ENCODE data around the gene TBX1. TPM values are rescaled to one million over a fixed set of nuclear protein-coding genes. Genes with fewer than 3 reads are reported as not detected.

TBX1 gene
- total RNA-seq, 1 donor from 2014 or later: 0.29 TPM

GRCh38 chr22:19815093-19815822, 54.7 kb downstream of the TBX1 start:
- intact Hi-C loops (cut with micrococcal nuclease): no loop called here
- Mint-ChIP-seq H3K27ac (no peak overlapping the region), H3K9me3 (no peaks in the 10 kb centered on the region), H3K4me1 (ENCODE audit: low read depth) (no peaks in the 10 kb centered on the region), H3K27me3 (ENCODE audit: insufficient read depth) (no peaks in the 10 kb centered on the region), H3K36me3 (ENCODE audit: low read depth) (no peaks in the 10 kb centered on the region), H3K4me3 (no peak overlapping the region)
- DNase-seq (ENCODE audit: low spot score): no peak

GRCh38 chr22:19815823-19816290, 55.3 kb downstream of the TBX1 start:
- intact Hi-C loops (cut with micrococcal nuclease): no loop called here
- H3K4me1 Mint-ChIP-seq (ENCODE audit: low read depth): no peaks in the 10 kb centered on the region
- H3K4me3 Mint-ChIP-seq: no peak overlapping the region
- no peak for DNase-seq (ENCODE audit: low spot score)
- no peaks in the 10 kb centered on the region for H3K27me3 Mint-ChIP-seq (ENCODE audit: insufficient read depth)
- H3K27ac Mint-ChIP-seq: no peak overlapping the region
- H3K36me3 Mint-ChIP-seq (ENCODE audit: low read depth): no peaks in the 10 kb centered on the region
- H3K9me3 Mint-ChIP-seq: no peaks in the 10 kb centered on the region

GRCh38 chr22:19816372-19817119, 56.0 kb downstream of the TBX1 start:
- Mint-ChIP-seq H3K27me3 (ENCODE audit: insufficient read depth) (no peaks in the 10 kb centered on the region), H3K27ac (no peak overlapping the region), H3K9me3 (no peaks in the 10 kb centered on the region), H3K4me3 (no peak overlapping the region), H3K36me3 (ENCODE audit: low read depth) (no peaks in the 10 kb centered on the region), H3K4me1 (ENCODE audit: low read depth) (no peaks in the 10 kb centered on the region)
- intact Hi-C loops (cut with micrococcal nuclease): no loop called here
- DNase-seq (ENCODE audit: low spot score): no peak

Other genes starting within 250 kb of the TBX1 start
- 0.47 and 0.76 TPM in 2 replicates for gene CLDN5, start 236.4 kb upstream of the TBX1 start, total RNA-seq
- 0.98 and 1.3 TPM in 2 replicates for gene SEPTIN5, start 46.3 kb upstream of the TBX1 start, total RNA-seq
- not detected in 2 replicates for gene GP1BB, start 37.2 kb upstream of the TBX1 start, total RNA-seq
- 20.6 and 21.5 TPM in 2 replicates for gene GNB1L, start 94.1 kb downstream of the TBX1 start, total RNA-seq
- gene RTL10, start 94.1 kb downstream of the TBX1 start, total RNA-seq: 22.2 and 24.1 TPM in 2 replicates
- gene COMT, start 181.0 kb downstream of the TBX1 start, total RNA-seq: 99.4 and 112 TPM in 2 replicates
- gene TXNRD2, start 181.0 kb downstream of the TBX1 start, total RNA-seq: 19.0 and 20.0 TPM in 2 replicates

All from activated T-helper 1 cell treated with anti-CD3 and anti-CD28 coated beads, Interleukin-12 subunit alpha, Interleukin-12 subunit beta, Interleukin-2, Interleukin-4 antibody, amounts not matched to agents 30 ng/mL and 10 ng/mL and 1 ng/mL, durations not matched to agents 14 hours and 24 hours and 36 hours (primary cell).